Right renal cortex interstitium (tissue), 3 donors: ENCODE measurements around the gene PRCP. TPM values are rescaled to one million over a fixed set of nuclear protein-coding genes. Genes with fewer than 3 reads are reported as not detected.
A peak's percentile ranks its signal among the peaks of the same experiment; 100 is the strongest.

Experiments
- DNase-seq, 3 donors: peaks; one replicate each; pipeline ENCODE4 v3.0.0-alpha.2; 2013; ENCODE audit warnings: low read depth in 3 of 3, low spot score in 2 of 3
- polyA plus RNA-seq, 3 donors: library from polyadenylated mRNA; unstranded; fragments of 120-200 nt; gene quantifications; one replicate each; pipeline ENCODE4 v1.2.1, GENCODE V29; 2013; ENCODE audit not compliant: insufficient read length in 3 of 3

The PRCP gene
- polyA plus RNA-seq, 3 donors: 301 to 310 (median 307) TPM

- no peak for DNase-seq
Observed at GRCh38 chr11:82837650-82838049, 62.6 kb downstream of the PRCP start.

- no peak for DNase-seq
Observed at GRCh38 chr11:82832983-82833382, 67.2 kb downstream of the PRCP start.

- peak; percentile 18 to 36 (median 33) for DNase-seq
Observed at GRCh38 chr11:82831364-82831763, 68.9 kb downstream of the PRCP start.

GRCh38 chr11:82830746-82831145, 69.5 kb downstream of the PRCP start:
- DNase-seq: no peak

- no peak for DNase-seq
Observed at GRCh38 chr11:82829101-82829500, 71.1 kb downstream of the PRCP start.

GRCh38 chr11:82828472-82828871, 71.8 kb downstream of the PRCP start:
- DNase-seq: no peak

- DNase-seq: no peak
Observed at GRCh38 chr11:82826526-82826925, 73.7 kb downstream of the PRCP start.

GRCh38 chr11:82823647-82824619, 76.3 kb downstream of the PRCP start:
- DNase-seq: no peak

GRCh38 chr11:82818409-82819043, 81.7 kb downstream of the PRCP start:
- no peak for DNase-seq

- no peak for DNase-seq
Observed at GRCh38 chr11:82815406-82815805, 84.8 kb downstream of the PRCP start.

GRCh38 chr11:82814379-82814778, 85.9 kb downstream of the PRCP start:
- DNase-seq: no peak

GRCh38 chr11:82811369-82811768, 88.9 kb downstream of the PRCP start:
- DNase-seq: no peak

GRCh38 chr11:82810738-82811137, 89.5 kb downstream of the PRCP start:
- DNase-seq: no peak

GRCh38 chr11:82810326-82810725, 89.9 kb downstream of the PRCP start:
- DNase-seq: no peak

GRCh38 chr11:82807646-82808045, 92.6 kb downstream of the PRCP start:
- DNase-seq: no peak

- no peak for DNase-seq
Observed at GRCh38 chr11:82802710-82803109, 97.5 kb downstream of the PRCP start.

GRCh38 chr11:82796998-82797961, 103.0 kb downstream of the PRCP start:
- no peak for DNase-seq

- no peak for DNase-seq
Observed at GRCh38 chr11:82794490-82794889, 105.7 kb downstream of the PRCP start.

GRCh38 chr11:82792822-82793569, 107.2 kb downstream of the PRCP start:
- no peak for DNase-seq

GRCh38 chr11:82792319-82792718, 107.9 kb downstream of the PRCP start:
- DNase-seq: no peak
